ENCODE results near the gene SCUBE1.

SCUBE1 gene

GRCh38 chr22:43236411-43237166 lies 106.6 kb downstream of the SCUBE1 start:
- DNase-seq (ENCODE audit: low read depth), result no peak

- DNase-seq (ENCODE audit: low read depth), result no peak
These were observed 107.4 kb downstream of the SCUBE1 start for GRCh38 chr22:43235445-43236409.

- no peak for DNase-seq (ENCODE audit: low read depth)
These were observed 108.7 kb downstream of the SCUBE1 start for GRCh38 chr22:43234264-43234988.

- no peak for DNase-seq (ENCODE audit: low read depth)
These were observed 109.6 kb downstream of the SCUBE1 start for GRCh38 chr22:43233529-43233928.

GRCh38 chr22:43232445-43232844 lies 110.7 kb downstream of the SCUBE1 start:
- DNase-seq (ENCODE audit: low read depth), result no peak

- DNase-seq (ENCODE audit: low read depth), result no peak
These were observed 111.5 kb downstream of the SCUBE1 start for GRCh38 chr22:43231724-43232034.

GRCh38 chr22:43230971-43231723 lies 112.0 kb downstream of the SCUBE1 start:
- peak; percentile 35 for DNase-seq (ENCODE audit: low read depth)

GRCh38 chr22:43230571-43230970 lies 112.6 kb downstream of the SCUBE1 start:
- DNase-seq (ENCODE audit: low read depth), result no peak

GRCh38 chr22:43228863-43229262 lies 114.3 kb downstream of the SCUBE1 start:
- no peak for DNase-seq (ENCODE audit: low read depth)

GRCh38 chr22:43228330-43228729 lies 114.8 kb downstream of the SCUBE1 start:
- peak; percentile 7 for DNase-seq (ENCODE audit: low read depth)

GRCh38 chr22:43227239-43227630 lies 115.9 kb downstream of the SCUBE1 start:
- no peak for DNase-seq (ENCODE audit: low read depth)

GRCh38 chr22:43226377-43227238 lies 116.6 kb downstream of the SCUBE1 start:
- no peak for DNase-seq (ENCODE audit: low read depth)

- DNase-seq (ENCODE audit: low read depth), result no peak
These were observed 117.6 kb downstream of the SCUBE1 start for GRCh38 chr22:43225609-43226008.

- no peak for DNase-seq (ENCODE audit: low read depth)
These were observed 120.2 kb downstream of the SCUBE1 start for GRCh38 chr22:43222987-43223386.

GRCh38 chr22:43222262-43222661 lies 120.9 kb downstream of the SCUBE1 start:
- no peak for DNase-seq (ENCODE audit: low read depth)

GRCh38 chr22:43220625-43221380 lies 122.4 kb downstream of the SCUBE1 start:
- no peak for DNase-seq (ENCODE audit: low read depth)

GRCh38 chr22:43218786-43219185 lies 124.4 kb downstream of the SCUBE1 start:
- no peak for DNase-seq (ENCODE audit: low read depth)

GRCh38 chr22:43217285-43218030 lies 125.7 kb downstream of the SCUBE1 start:
- no peak for DNase-seq (ENCODE audit: low read depth)

GRCh38 chr22:43216738-43217137 lies 126.4 kb downstream of the SCUBE1 start:
- DNase-seq (ENCODE audit: low read depth), result no peak

Measured in stimulated activated CD8-positive, alpha-beta memory T cell treated with anti-CD3 and anti-CD28 coated beads, Interleukin-12 subunit alpha, Interleukin-12 subunit beta, amount 100 ng/mL, for 1 hour (primary cell).